Sigmoid colon (tissue), 7 donors: Measurements from ENCODE around the gene TBC1D22A. TPM values are rescaled to one million over a fixed set of nuclear protein-coding genes. Genes with fewer than 3 reads are reported as not detected.
A peak's percentile ranks its signal among the peaks of the same experiment; 100 is the strongest.

ENCODE experiments used
- DNase-seq: peaks from one replicate; pipeline ENCODE4 v3.0.0-alpha.2; 2019
- H3K27ac ChIP-seq, 4 donors: fragments of 200-600 bp; sonication (generic); one replicate each; pipeline ENCODE4 v1.5.1; 2016 to 2019; ENCODE audit warnings: mild to moderate bottlenecking in 1 of 4
- H3K27me3 ChIP-seq, 3 donors: fragments of 200-600 bp; sonication (generic); one replicate each; pipeline ENCODE4 v1.5.1; 2019; ENCODE audit warnings: mild to moderate bottlenecking in 1 of 3
- H3K36me3 ChIP-seq, 4 donors: fragments of 200-600 bp; sonication (generic); one replicate each; pipeline ENCODE4 v1.5.1; 2016 to 2019
- H3K4me1 ChIP-seq, 4 donors: fragments of 200-600 bp; sonication (generic); one replicate each; pipeline ENCODE4 v1.5.1; 2017 to 2019
- H3K4me3 ChIP-seq, 4 donors: fragments of 200-600 bp; sonication (generic); one replicate each; pipeline ENCODE4 v1.5.1; 2017 to 2019; ENCODE audit warnings: mild to moderate bottlenecking in 2 of 4, moderate library complexity in 1 of 4
- H3K9me3 ChIP-seq, 4 donors: fragments of 200-600 bp in 3 of 4; sonication (generic) in 3 of 4; one replicate each; pipeline versions ENCODE4 v1.5.1 to v1.6.1; 2013 to 2019
- CTCF ChIP-seq, 4 experiments: fragments of 450-650 bp in 3 of 4; fragments of 200-600 bp in 1 of 4; IDR thresholded peaks; one replicate each; pipeline ENCODE4 v1.5.1; 2016 to 2019; ENCODE audit warnings: antibody characterized with exemption in 4 of 4, mild to moderate bottlenecking in 3 of 4, moderate library complexity in 2 of 4
- EP300 ChIP-seq, 4 donors: sonication (generic); formaldehyde crosslinking; IDR thresholded peaks; one replicate each; pipeline ENCODE4 v1.6.1; 2017; ENCODE audit warnings: antibody characterized with exemption in 4 of 4
- POLR2A ChIP-seq, 2 donors: fragments of 450-650 bp; IDR thresholded peaks; one replicate each; pipeline ENCODE4 v1.6.1; 2016; ENCODE audit warnings: antibody characterized with exemption in 2 of 2, mild to moderate bottlenecking in 2 of 2, moderate library complexity in 2 of 2
- POLR2AphosphoS5 ChIP-seq, 4 donors: sonication (generic); formaldehyde crosslinking; IDR thresholded peaks; one replicate each; pipeline ENCODE4 v1.6.1; 2017; ENCODE audit warnings: antibody characterized with exemption in 4 of 4
- WGBS, 2 donors: extraction: QIAGEN DNeasy Blood & Tissue Kit; methylation state at CpG; one replicate each; pipeline ENCODE4 v1.1.7; 2013; 5-methylcytosine and 5-hydroxymethylcytosine counted together
- intact Hi-C: fragments of 100-400 bp; cut with DNase I; formaldehyde crosslinking; loops from one replicate; pipeline ENCODE4 v1.15.1; 2023
- polyA plus RNA-seq, 3 donors: library from polyadenylated mRNA; stranded (reverse); fragments of 200-250 nt; gene quantifications; one replicate each; pipeline ENCODE4 v1.2.3, GENCODE V29; 2013
- total RNA-seq, 4 donors: library from RNA; depleted of rRNA; stranded (reverse); fragments of >200 nt; gene quantifications; one replicate each; pipeline ENCODE4 v1.1.0, GENCODE V29; 2016
- donor health status: healthy with polysubstance abuse.
- donor health status: Bipolar disorder and iron deficiency.
- donor health status: healthy.

TBC1D22A gene
- total and polyA plus RNA-seq, 7 donors: 13.6 to 34.6 (median 14.3) TPM

GRCh38 chr22:47022075-47022473 lies 259.6 kb downstream of the TBC1D22A start:
- 93 to 94% methylated on average over 3 of the region's 3 CpGs for WGBS, 2 donors
- no peaks in the 10 kb centered on the region for H3K9me3 ChIP-seq
- TF ChIP-seq EP300 (IDR thresholded peaks at IDR 0.05) (no peak), POLR2AphosphoS5 (IDR thresholded peaks at IDR 0.05) (no peak), CTCF (IDR thresholded peaks at IDR 0.05) (no peak), POLR2A (IDR thresholded peaks at IDR 0.05) (no peak)
- no peaks in the 10 kb centered on the region for H3K36me3 ChIP-seq
- no peak overlapping the region for H3K27ac ChIP-seq
- no peak overlapping the region for H3K4me3 ChIP-seq
- peak; percentile 40 for DNase-seq
- peaks cover 0 to 8% (median 0%) of the 10 kb centered on the region in 4 donors for H3K4me1 ChIP-seq
- no peaks in the 10 kb centered on the region for H3K27me3 ChIP-seq
- intact Hi-C loops: no loop called here

GRCh38 chr22:47022475-47022874 lies 260.0 kb downstream of the TBC1D22A start:
- Histone ChIP-seq H3K4me1 (peaks cover 0 to 8% (median 0%) of the 10 kb centered on the region in 4 donors), H3K9me3 (no peaks in the 10 kb centered on the region), H3K4me3 (no peak overlapping the region), H3K27ac (no peak overlapping the region), H3K27me3 (no peaks in the 10 kb centered on the region), H3K36me3 (no peaks in the 10 kb centered on the region)
- intact Hi-C loops: no loop called here
- no peak for DNase-seq
- TF ChIP-seq EP300 (IDR thresholded peaks at IDR 0.05) (no peak), POLR2A (IDR thresholded peaks at IDR 0.05) (no peak), POLR2AphosphoS5 (IDR thresholded peaks at IDR 0.05) (no peak), CTCF (IDR thresholded peaks at IDR 0.05) (no peak)
- 87 to 96% methylated on average over 7 of the region's 7 CpGs for WGBS, 2 donors

DNA sequence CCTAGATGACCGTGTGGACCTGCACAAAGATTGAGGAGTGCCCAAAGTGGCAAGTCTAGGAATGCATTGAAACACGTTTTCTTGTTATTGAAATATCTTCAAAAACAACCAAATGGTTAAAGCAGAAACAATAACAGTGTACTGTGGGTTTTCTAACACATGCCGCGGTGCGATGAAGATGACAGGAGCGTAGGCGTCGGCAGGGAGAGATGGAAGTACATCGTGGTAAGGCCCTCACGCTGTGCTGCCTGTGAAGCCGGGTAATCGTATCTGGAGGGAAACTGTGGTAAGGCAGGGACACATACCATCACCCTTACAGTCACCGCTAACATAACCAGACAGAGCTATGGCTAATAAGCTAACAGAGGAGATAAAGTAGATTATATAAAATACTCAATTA lies 261.4 kb downstream of the TBC1D22A start:
- Histone ChIP-seq H3K27ac (no peak overlapping the region), H3K27me3 (no peaks in the 10 kb centered on the region), H3K9me3 (no peaks in the 10 kb centered on the region), H3K4me3 (no peak overlapping the region), H3K4me1 (peaks cover 0 to 2% (median 0%) of the 10 kb centered on the region in 4 donors), H3K36me3 (no peaks in the 10 kb centered on the region)
- intact Hi-C loops: no loop called here
- 95 to 97% methylated on average over 13 of the region's 13 CpGs for WGBS, 2 donors
- no peak for DNase-seq
- no peak for TF ChIP-seq POLR2A (IDR thresholded peaks at IDR 0.05)
- no peak for TF ChIP-seq EP300 (IDR thresholded peaks at IDR 0.05)
- TF ChIP-seq POLR2AphosphoS5 (IDR thresholded peaks at IDR 0.05): no peak
- TF ChIP-seq CTCF (IDR thresholded peaks at IDR 0.05): no peak

DNA sequence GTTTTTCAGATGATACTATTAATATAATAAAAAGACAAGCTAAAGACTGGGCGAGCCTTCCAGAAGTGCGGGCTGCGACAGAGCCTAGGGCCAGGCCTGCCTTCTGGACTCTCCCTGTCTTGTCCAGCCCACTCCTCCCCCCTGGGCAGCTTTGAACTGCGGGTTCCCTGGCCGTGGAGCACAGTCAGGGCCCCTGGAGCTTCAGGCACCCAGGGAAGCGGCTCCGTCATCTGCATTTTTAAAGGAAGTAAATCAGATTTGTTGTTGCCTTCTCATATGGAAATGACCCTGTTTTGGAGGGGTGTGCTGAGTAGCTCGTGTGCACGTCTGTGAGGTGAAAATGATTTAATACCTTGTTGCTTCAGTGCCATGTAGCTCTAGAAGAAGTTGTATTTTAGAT lies 265.3 kb downstream of the TBC1D22A start:
- H3K4me3 ChIP-seq: no peak overlapping the region
- H3K4me1 ChIP-seq: peaks cover 0 to 12% (median 9%) of the 10 kb centered on the region in 4 donors
- WGBS, 2 donors: 84 to 87% methylated on average over 9 of the region's 9 CpGs
- intact Hi-C loops: no loop called here
- no peak overlapping the region for H3K27ac ChIP-seq
- H3K36me3 ChIP-seq: no peaks in the 10 kb centered on the region
- peak; percentile 40 for DNase-seq
- H3K9me3 ChIP-seq: no peaks in the 10 kb centered on the region
- TF ChIP-seq POLR2AphosphoS5 (IDR thresholded peaks at IDR 0.05) (no peak), CTCF (IDR thresholded peaks at IDR 0.05) (no peak), POLR2A (IDR thresholded peaks at IDR 0.05) (no peak), EP300 (IDR thresholded peaks at IDR 0.05) (no peak)
- H3K27me3 ChIP-seq: no peaks in the 10 kb centered on the region
